SU-DHL-6 (cell line): ENCODE measurements around the gene TRPM2.

Experiments
- H2AFZ ChIP-seq: fragments of 200-600 bp; sonication (generic); 2 replicates; pipeline ENCODE4 v1.6.1; 2014; ENCODE audit warnings: low read depth, mild to moderate bottlenecking, moderate library complexity, mixed read lengths, antibody characterized with exemption, low read length; ENCODE audit not compliant: severe bottlenecking
- H3F3A ChIP-seq: fragments of 200-600 bp; shearing (Covaris generic); 2 replicates; pipeline ENCODE4 v1.6.0; 2016; ENCODE audit warnings: antibody characterized with exemption, mild to moderate bottlenecking; ENCODE audit not compliant: insufficient read depth
- H3K27ac ChIP-seq: fragments of 200-600 bp; sonication (generic); 2 replicates; pipeline ENCODE4 v1.5.1; 2016; ENCODE audit warnings: low read depth, mild to moderate bottlenecking, low read length, moderate library complexity, mixed read lengths
- H3K27me3 ChIP-seq: fragments of 200-600 bp; sonication (generic), shearing (Covaris generic); 2 replicates; pipeline ENCODE4 v1.6.0; 2014; ENCODE audit warnings: mild to moderate bottlenecking, low read length
- H3K36me3 ChIP-seq: fragments of 200-600 bp; sonication (generic); 2 replicates; pipeline ENCODE4 v1.6.1; 2014; ENCODE audit warnings: mild to moderate bottlenecking, low read length, mixed read lengths
- H3K4me2 ChIP-seq: fragments of 300-600, 200-600 bp; shearing (Covaris generic), sonication (generic); 2 replicates; pipeline ENCODE4 v1.6.0; 2014; ENCODE audit warnings: low read length, low read depth, mild to moderate bottlenecking; ENCODE audit not compliant: poor library complexity, severe bottlenecking
- H3K4me3 ChIP-seq: fragments of 200-600 bp; sonication (generic); 2 replicates; pipeline ENCODE4 v1.5.1; 2014; ENCODE audit warnings: antibody characterized with exemption, low read length, mild to moderate bottlenecking, mixed read lengths; ENCODE audit not compliant: insufficient read depth, poor library complexity, severe bottlenecking
- H3K79me2 ChIP-seq: fragments of 200-600 bp; sonication (generic); 2 replicates; pipeline ENCODE4 v1.6.1; 2014; ENCODE audit warnings: mild to moderate bottlenecking, low read length, moderate library complexity; ENCODE audit not compliant: insufficient read depth
- H3K9ac ChIP-seq: fragments of 200-600 bp; sonication (generic); 2 replicates; pipeline ENCODE4 v1.7.0; 2014; ENCODE audit warnings: mild to moderate bottlenecking, low read length
- H3K9me2 ChIP-seq: fragments of 200-600 bp; sonication (generic); replicated peaks from 2 replicates; pipeline ENCODE4 v1.6.1; 2014; ENCODE audit warnings: low read length; ENCODE audit not compliant: insufficient read depth
- H3K9me3 ChIP-seq: fragments of 200-600 bp; sonication (generic); 2 replicates; pipeline ENCODE4 v1.6.1; 2014; ENCODE audit warnings: low read length, mixed read lengths; ENCODE audit not compliant: insufficient read depth
- H4K20me1 ChIP-seq: fragments of 200-600 bp; sonication (generic); 2 replicates; pipeline ENCODE4 v1.6.1; 2014; ENCODE audit warnings: low read depth, mild to moderate bottlenecking, antibody characterized with exemption, low read length, moderate library complexity, mixed read lengths
- CTCF ChIP-seq: fragments of 200-600 bp; sonication (generic); IDR thresholded peaks from one replicate; pipeline ENCODE4 v1.5.1; 2017; ENCODE audit warnings: antibody characterized with exemption, mild to moderate bottlenecking, low read length, moderate library complexity; ENCODE audit not compliant: insufficient read depth, poor library complexity, severe bottlenecking
- EZH2phosphoT487 ChIP-seq: fragments of 200-600 bp; sonication (generic), shearing (Covaris generic); conservative IDR thresholded peaks from 2 replicates; pipeline ENCODE4 v1.6.1; 2018; ENCODE audit warnings: mild to moderate bottlenecking, antibody characterized with exemption, low read length, moderate library complexity, mixed read lengths

The TRPM2 gene

DNA sequence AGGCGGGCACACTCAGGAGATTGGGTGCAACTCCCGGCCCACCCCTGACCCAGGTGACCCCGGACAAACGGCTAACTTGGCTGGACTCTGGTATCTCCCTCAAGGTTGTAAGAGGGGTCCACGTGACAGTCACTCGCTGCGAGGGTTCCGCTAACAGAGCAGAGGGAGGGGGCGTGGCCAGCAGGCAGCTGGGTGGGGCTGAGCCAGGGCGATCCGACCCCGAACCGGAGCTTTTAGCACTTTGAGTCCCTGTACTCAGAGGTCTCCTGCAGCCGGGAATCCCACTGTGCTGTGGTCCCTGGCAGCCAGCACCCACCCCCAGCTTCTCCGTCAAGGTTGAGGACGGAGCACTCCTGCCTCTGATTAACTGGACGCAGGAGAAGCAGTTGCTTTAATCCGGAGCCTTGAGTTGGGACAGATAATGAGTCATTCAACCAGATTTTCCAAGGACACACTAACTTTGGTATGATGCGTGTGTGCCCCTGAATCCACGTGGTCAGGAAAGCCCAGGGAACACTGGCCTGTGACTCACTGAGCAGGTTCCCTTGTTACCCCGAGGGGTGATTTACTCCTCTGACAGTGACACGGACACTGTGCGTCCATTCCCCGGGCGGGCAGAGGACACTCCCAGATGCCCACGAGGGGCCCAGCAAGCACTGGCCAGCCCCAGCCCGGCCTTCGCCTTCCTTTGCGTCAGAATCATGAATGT, 16.8 kb downstream of the TRPM2 start:
- Histone ChIP-seq H3K27ac (no peak overlapping the region), H3K4me2 (no peak overlapping the region), H3K36me3 (no peaks in the 10 kb centered on the region), H3F3A (no peaks in the 10 kb centered on the region), H3K9ac (no peak overlapping the region), H3K4me3 (no peak overlapping the region), H3K79me2 (no peaks in the 10 kb centered on the region), H3K9me3 (no peaks in the 10 kb centered on the region), H3K9me2 (no peaks in the 10 kb centered on the region), H3K27me3 (no peaks in the 10 kb centered on the region), H2AFZ (no peak overlapping the region), H4K20me1 (no peaks in the 10 kb centered on the region)
- TF ChIP-seq EZH2phosphoT487: no peak

DNA sequence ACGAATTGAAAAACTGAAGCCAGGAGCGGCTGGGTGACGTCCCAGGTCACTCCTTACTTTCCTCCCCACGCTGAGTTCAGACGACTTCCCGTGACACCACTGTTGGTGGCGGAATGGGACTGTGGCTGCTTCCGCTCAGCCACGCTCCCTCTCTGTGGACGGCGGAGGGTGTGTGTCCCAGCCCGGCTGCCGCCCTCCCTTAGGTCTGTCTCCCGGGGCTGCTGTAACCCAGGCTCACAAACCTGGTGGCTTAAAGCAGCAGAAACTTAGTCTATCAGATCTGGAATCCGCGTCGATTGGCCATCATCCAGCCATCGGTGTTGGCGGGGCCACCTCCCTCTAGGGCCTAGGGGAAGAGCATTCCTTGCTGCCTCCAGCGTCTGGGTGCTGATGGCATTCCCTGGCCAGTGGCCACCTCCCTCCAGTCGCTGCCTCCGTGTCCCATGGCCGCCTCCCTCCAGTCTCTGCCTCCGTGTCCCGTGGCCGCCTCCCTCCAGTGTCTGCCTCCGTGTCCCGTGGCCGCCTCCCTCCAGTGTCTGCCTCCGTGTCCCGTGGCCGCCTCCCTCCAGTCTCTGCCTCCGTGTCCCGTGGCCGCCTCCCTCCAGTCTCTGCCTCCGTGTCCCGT, 17.5 kb downstream of the TRPM2 start:
- H3K36me3 ChIP-seq: no peaks in the 10 kb centered on the region
- H3K9me3 ChIP-seq: no peaks in the 10 kb centered on the region
- H3K4me2 ChIP-seq: no peak overlapping the region
- H2AFZ ChIP-seq: no peak overlapping the region
- no peaks in the 10 kb centered on the region for H3K27me3 ChIP-seq
- no peaks in the 10 kb centered on the region for H3K9me2 ChIP-seq
- H3F3A ChIP-seq: no peaks in the 10 kb centered on the region
- no peak overlapping the region for H3K9ac ChIP-seq
- H3K27ac ChIP-seq: no peak overlapping the region
- no peak for TF ChIP-seq EZH2phosphoT487
- no peak for TF ChIP-seq CTCF
- no peaks in the 10 kb centered on the region for H4K20me1 ChIP-seq
- H3K79me2 ChIP-seq: no peaks in the 10 kb centered on the region
- no peak overlapping the region for H3K4me3 ChIP-seq

- Histone ChIP-seq H3K4me2 (no peak overlapping the region), H3F3A (no peaks in the 10 kb centered on the region), H3K36me3 (no peaks in the 10 kb centered on the region), H2AFZ (no peak overlapping the region), H3K27ac (no peak overlapping the region), H4K20me1 (no peaks in the 10 kb centered on the region), H3K27me3 (no peaks in the 10 kb centered on the region), H3K9ac (no peak overlapping the region), H3K4me3 (no peak overlapping the region), H3K79me2 (no peaks in the 10 kb centered on the region), H3K9me2 (no peaks in the 10 kb centered on the region), H3K9me3 (no peaks in the 10 kb centered on the region)
- TF ChIP-seq CTCF (no peak), EZH2phosphoT487 (no peak)
Observed at GRCh38 chr21:44371596-44371995, 18.2 kb downstream of the TRPM2 start.

DNA sequence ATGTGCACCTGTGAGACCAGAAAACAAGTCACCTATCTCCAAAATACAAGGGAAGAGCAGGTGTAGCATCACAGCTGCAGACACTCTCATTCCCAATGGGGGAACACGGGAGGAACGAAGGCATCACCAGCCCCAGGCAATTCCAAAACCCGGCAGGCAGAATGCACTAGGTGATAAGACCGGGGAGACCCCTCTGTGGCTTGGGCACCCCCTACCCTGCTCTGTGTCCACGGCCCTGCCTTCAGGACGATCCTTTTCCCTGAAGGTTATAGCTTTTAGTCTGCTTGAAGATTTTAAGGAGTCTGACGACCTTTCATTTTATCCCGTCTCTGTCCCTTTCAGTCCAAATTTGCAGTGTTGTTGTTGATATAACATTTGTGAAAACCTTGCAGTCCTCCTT, 19.2 kb downstream of the TRPM2 start:
- Histone ChIP-seq H3K27ac (no peak overlapping the region), H3K4me2 (no peak overlapping the region), H3K9ac (no peak overlapping the region), H3K9me3 (no peaks in the 10 kb centered on the region), H4K20me1 (no peaks in the 10 kb centered on the region), H3F3A (no peaks in the 10 kb centered on the region), H3K9me2 (no peaks in the 10 kb centered on the region), H3K79me2 (no peaks in the 10 kb centered on the region), H3K27me3 (no peaks in the 10 kb centered on the region), H3K36me3 (no peaks in the 10 kb centered on the region), H2AFZ (no peak overlapping the region), H3K4me3 (no peak overlapping the region)
- TF ChIP-seq EZH2phosphoT487 (no peak), CTCF (no peak)
